Gastroesophageal sphincter (tissue), 4 donors: ENCODE data around the gene MRPS25. TPM values are rescaled to one million over a fixed set of nuclear protein-coding genes. Genes with fewer than 3 reads are reported as not detected.
A peak's percentile ranks its signal among the peaks of the same experiment; 100 is the strongest.

ENCODE experiments used
- ATAC-seq: fragments of 150-250 bp; one replicate; pipeline ENCODE4 v1.9.1; 2016; ENCODE audit warnings: mild to moderate bottlenecking, moderate library complexity
- H3K27ac ChIP-seq, 4 donors: fragments of 200-600 bp; sonication (generic) in 3 of 4; 1 replicate in 3 of 4; 2 replicates in 1 of 4; pipeline ENCODE4 v1.5.1; 2016 to 2019
- H3K27me3 ChIP-seq: fragments of 200-600 bp; sonication (generic); one replicate; pipeline ENCODE4 v1.5.1; 2019
- H3K36me3 ChIP-seq, 2 donors: fragments of 200-600 bp; sonication (generic); one replicate each; pipeline ENCODE4 v1.5.1; 2019; ENCODE audit warnings: control low read depth in 1 of 2
- H3K4me1 ChIP-seq, 3 donors: fragments of 200-600 bp; sonication (generic); 1 replicate in 2 of 3; 2 replicates in 1 of 3; pipeline ENCODE4 v1.5.1; 2016 to 2019; ENCODE audit warnings: control low read depth in 2 of 3
- H3K4me3 ChIP-seq, 2 donors: fragments of 200-600 bp; sonication (generic); one replicate each; pipeline ENCODE4 v1.5.1; 2019; ENCODE audit warnings: mild to moderate bottlenecking in 1 of 2, moderate library complexity in 1 of 2
- H3K9me3 ChIP-seq, 3 donors: fragments of 200-600 bp; sonication (generic); one replicate each; pipeline ENCODE4 v1.5.1; 2017 to 2019; ENCODE audit warnings: control low read depth in 2 of 3
- EP300 ChIP-seq: sonication (generic); formaldehyde crosslinking; IDR thresholded peaks from one replicate; pipeline ENCODE4 v1.6.1; 2017; ENCODE audit warnings: antibody characterized with exemption, mild to moderate bottlenecking
- POLR2A ChIP-seq, 2 donors: fragments of 450-650 bp; IDR thresholded peaks; one replicate each; pipeline ENCODE4 v1.6.1; 2017; ENCODE audit warnings: antibody characterized with exemption in 2 of 2, mild to moderate bottlenecking in 2 of 2, moderate library complexity in 1 of 2
- POLR2AphosphoS5 ChIP-seq: sonication (generic); formaldehyde crosslinking; IDR thresholded peaks from one replicate; pipeline ENCODE4 v1.6.1; 2017; ENCODE audit warnings: antibody characterized with exemption
- WGBS, 2 donors: methylation state at CpG; one replicate each; pipeline ENCODE4 v1.1.5; 2018; ENCODE audit warnings: low coverage in 1 of 2; 5-methylcytosine and 5-hydroxymethylcytosine counted together
- total RNA-seq, 4 donors: library from RNA; depleted of rRNA; stranded (reverse); fragments of >200 nt; gene quantifications; one replicate each; pipeline ENCODE4 v1.1.0, GENCODE V29; 2016
- TF ChIP-seq, protein P1 (sequence below), 4 experiments: fragments of 200-600 bp in 2 of 4; fragments of 450-650 bp in 2 of 4; sonication (generic) in 1 of 4; IDR thresholded peaks; one replicate each; pipeline ENCODE4 v1.5.1; 2017 to 2019; ENCODE audit warnings: antibody characterized with exemption in 4 of 4, mild to moderate bottlenecking in 2 of 4, moderate library complexity in 2 of 4

The MRPS25 gene
- total RNA-seq, 4 donors from 2014 or later: 17.6 to 32.0 (median 27.9) TPM

DNA sequence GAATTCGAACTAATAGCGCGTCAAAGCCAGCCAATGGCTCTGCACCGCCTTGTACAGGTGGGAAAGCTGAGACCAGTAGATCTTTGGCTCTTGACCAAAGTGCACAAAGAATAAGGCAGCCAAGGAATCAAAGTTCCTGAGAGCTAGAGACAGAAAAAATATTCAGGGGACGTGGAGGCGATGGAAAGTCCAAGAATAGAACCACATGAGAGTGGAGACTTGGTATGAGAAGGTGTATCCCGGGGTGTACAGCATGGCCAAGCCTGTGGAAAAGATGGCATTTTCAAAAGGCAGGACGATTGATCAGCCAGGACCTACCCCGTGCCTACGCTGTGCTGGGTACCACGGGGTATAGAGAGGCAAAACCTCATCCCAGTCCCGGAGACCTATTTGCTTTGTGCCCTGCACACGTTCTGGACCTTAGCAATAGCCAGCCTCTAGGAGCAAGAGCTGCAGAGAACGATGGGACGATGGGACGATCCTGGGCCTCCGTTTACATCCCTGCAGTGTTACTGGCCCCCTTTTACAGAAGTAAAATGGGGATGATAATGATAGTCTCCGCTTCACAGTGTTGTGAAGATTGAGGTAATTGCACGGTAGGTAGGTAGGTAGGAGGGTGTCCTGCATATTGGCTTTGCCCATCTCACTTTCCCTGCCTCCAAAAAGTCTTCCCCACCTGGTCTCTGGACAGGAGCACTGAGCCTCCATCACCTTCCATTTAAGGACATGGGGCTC is 34.4 kb upstream of the MRPS25 start:
- peak overlapping the region; percentile 55 to 91 (median 88) for H3K27ac ChIP-seq
- H3K4me3 ChIP-seq: peak overlapping the region; percentile 88 to 95
- 9 to 18% methylated on average over 9 to 17 of the region's 19 CpGs for WGBS, 2 donors
- peak; percentile 8 for ATAC-seq
- no peaks in the 10 kb centered on the region for H3K9me3 ChIP-seq
- H3K27me3 ChIP-seq: no peaks in the 10 kb centered on the region
- TF ChIP-seq POLR2AphosphoS5 (no peak), POLR2A (IDR thresholded peaks at IDR 0.05) (no peak), EP300 (no peak)
- TF ChIP-seq, protein P1, sequence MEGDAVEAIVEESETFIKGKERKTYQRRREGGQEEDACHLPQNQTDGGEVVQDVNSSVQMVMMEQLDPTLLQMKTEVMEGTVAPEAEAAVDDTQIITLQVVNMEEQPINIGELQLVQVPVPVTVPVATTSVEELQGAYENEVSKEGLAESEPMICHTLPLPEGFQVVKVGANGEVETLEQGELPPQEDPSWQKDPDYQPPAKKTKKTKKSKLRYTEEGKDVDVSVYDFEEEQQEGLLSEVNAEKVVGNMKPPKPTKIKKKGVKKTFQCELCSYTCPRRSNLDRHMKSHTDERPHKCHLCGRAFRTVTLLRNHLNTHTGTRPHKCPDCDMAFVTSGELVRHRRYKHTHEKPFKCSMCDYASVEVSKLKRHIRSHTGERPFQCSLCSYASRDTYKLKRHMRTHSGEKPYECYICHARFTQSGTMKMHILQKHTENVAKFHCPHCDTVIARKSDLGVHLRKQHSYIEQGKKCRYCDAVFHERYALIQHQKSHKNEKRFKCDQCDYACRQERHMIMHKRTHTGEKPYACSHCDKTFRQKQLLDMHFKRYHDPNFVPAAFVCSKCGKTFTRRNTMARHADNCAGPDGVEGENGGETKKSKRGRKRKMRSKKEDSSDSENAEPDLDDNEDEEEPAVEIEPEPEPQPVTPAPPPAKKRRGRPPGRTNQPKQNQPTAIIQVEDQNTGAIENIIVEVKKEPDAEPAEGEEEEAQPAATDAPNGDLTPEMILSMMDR (IDR thresholded peaks at IDR 0.05): no peak
- H3K4me1 ChIP-seq: peaks cover 0 to 58% (median 6%) of the 10 kb centered on the region in 3 donors
- H3K36me3 ChIP-seq: peaks cover 0 to 22% of the 10 kb centered on the region in 2 donors

DNA sequence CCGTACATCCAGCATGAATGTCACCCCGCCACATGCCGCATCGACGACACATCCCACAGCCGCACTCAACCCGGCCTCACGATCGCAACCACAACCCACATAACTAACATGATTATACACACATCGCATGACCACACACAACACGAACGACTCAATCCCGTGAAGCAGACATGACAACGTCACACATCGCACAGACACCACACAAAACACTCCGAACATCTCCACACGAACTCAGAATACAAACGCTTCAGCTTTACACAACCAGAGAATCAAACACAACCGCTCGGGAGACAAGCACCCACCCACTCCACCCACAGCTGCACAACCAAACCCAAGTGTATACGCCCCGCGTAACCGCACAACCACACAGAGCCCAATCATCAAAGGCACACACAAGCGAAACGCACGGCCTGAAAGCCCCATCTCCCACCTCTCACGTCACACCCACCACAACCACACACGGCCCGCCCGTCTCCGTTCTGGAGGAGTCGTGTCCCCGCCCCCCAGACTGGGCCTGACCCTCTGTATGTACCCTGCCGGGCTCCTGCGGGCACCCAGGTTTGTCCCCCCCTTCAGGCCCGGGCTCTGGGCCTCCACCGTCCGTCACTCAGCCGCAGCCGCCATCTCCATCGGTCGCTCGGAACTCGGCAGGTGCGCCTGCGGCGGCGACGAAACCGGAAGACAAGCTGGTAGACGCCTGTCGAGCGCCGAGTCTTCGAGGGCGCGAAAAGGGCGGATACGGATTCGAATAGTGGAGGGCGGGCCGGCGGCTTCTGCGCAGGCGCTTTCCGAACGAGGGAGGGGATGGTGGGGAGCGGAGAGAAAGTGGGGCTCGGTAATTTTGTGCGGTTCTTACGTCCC is 33.6 kb upstream of the MRPS25 start, which contains the start of gene RBSN:
RBSN (minus strand) TSS at position 646 of the 861 bp plus-strand sequence. CDS start 3,028 bp downstream, outside the sequence.
- 0 to 3% methylated on average over 11 to 16 of the region's 72 CpGs for WGBS, 2 donors
- peak; percentile 87 for ATAC-seq
- H3K36me3 ChIP-seq: peaks cover 0 to 30% of the 10 kb centered on the region in 2 donors
- H3K27ac ChIP-seq: peak within 1 kb of the TSS; percentile 55 to 91 (median 88)
- H3K27me3 ChIP-seq: no peaks in the 10 kb centered on the region
- H3K4me1 ChIP-seq: peaks cover 0 to 58% (median 6%) of the 10 kb centered on the region in 3 donors
- peak within 1 kb of the TSS; percentile 88 to 95 for H3K4me3 ChIP-seq
- no peaks in the 10 kb centered on the region for H3K9me3 ChIP-seq
- TF ChIP-seq POLR2A (IDR thresholded peaks at IDR 0.05): peak; percentile 73 to 85
- TF ChIP-seq, protein P1 (IDR thresholded peaks at IDR 0.05): no peak
- TF ChIP-seq EP300: no peak
- peak; percentile 83 for TF ChIP-seq POLR2AphosphoS5

DNA sequence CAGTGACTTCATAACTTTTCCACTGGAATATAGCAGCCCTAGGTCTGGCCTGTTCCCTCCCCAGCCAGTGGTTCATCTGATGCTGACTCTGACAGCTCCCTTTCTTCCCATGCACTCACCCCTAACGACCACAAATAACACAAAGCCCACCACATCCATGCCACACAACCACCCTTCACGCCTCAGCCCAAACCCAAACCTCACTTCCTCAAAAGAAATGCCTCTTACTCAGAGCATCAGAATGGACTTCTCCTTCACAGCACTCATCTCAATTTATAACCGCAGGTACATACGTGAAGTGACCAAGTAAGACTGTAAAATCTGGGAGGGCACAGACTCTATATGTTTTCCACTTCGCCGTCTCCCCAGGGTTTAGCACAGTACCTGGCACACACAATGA is 32.8 kb upstream of the MRPS25 start:
- peak overlapping the region in 3 of 4 donors; percentile 14 to 91 (median 87) for H3K27ac ChIP-seq
- WGBS, 2 donors: 39 to 54% methylated on average over 6 of the region's 6 CpGs
- H3K27me3 ChIP-seq: no peaks in the 10 kb centered on the region
- no peak for ATAC-seq
- no peaks in the 10 kb centered on the region for H3K9me3 ChIP-seq
- TF ChIP-seq POLR2AphosphoS5 (no peak), EP300 (no peak), POLR2A (IDR thresholded peaks at IDR 0.05) (no peak)
- TF ChIP-seq, protein P1 (IDR thresholded peaks at IDR 0.05): no peak
- peaks cover 0 to 50% (median 6%) of the 10 kb centered on the region in 3 donors for H3K4me1 ChIP-seq
- peak overlapping the region in 1 of 2 donors; percentile 95 for H3K4me3 ChIP-seq
- H3K36me3 ChIP-seq: peaks cover 0 to 39% of the 10 kb centered on the region in 2 donors

DNA sequence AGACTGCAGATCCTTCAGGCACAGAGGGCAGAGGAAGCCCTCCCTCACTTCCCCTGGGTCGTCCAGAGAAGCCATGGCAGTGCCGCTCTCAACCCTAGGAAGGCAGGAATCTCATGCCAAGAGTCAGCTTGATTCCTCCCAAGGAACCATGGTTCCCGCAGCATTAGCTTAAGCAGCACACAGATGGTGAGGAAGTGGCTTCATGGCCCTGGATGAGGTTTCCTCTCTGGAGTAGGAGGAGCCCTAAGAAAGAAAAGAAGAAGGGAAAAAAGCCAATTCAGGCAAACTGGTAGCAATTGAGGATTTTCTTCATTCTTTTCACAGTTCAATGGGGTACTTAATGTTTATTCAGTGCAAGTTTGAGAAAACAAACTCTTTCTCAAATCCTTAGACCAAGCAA is 30.9 kb upstream of the MRPS25 start:
- Histone ChIP-seq H3K9me3 (no peaks in the 10 kb centered on the region), H3K27me3 (no peaks in the 10 kb centered on the region), H3K4me3 (no peak overlapping the region), H3K27ac (no peak overlapping the region), H3K4me1 (peaks cover 0 to 34% (median 6%) of the 10 kb centered on the region in 3 donors), H3K36me3 (peaks cover 0 to 54% of the 10 kb centered on the region in 2 donors)
- WGBS, 2 donors: 83% methylated on average over 2 of the region's 3 CpGs; no CpG with 5 or more reads in 1 of the 2 donors
- no peak for ATAC-seq
- TF ChIP-seq POLR2AphosphoS5 (no peak), EP300 (no peak)

DNA sequence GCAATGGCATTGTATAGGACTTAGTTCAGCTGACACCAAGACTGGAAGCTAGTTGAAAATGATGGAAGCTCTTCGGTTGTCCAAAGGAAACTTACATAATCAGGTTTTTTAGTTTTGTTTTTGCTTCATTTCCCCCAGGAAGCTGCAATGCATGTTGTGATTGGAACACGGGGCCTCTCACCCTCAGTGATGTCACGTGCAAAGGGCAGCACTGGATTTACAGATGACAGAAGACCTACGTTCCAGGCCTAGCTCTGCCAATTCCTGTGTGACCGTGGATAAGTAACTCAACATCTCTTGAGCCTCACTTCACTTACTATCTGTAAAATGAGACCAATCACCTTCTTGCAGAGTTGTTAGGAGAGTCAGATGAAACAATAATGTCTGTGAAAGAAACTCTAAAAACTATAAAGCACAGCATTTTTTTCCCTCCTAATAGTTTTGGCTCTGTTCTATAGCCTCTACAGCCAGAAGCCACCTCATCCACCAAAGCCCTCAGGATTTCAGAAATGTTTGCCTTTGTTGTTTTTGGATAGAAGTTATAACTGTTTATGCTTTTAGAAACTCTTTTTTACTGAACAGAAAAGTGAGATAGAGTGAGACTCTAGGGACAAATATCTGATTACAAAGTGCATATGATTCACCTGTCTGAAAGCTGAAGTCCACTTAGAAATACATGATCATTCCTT is 29.2 kb upstream of the MRPS25 start:
- H3K4me1 ChIP-seq: peaks cover 0 to 21% (median 6%) of the 10 kb centered on the region in 3 donors
- peaks cover 0 to 66% of the 10 kb centered on the region in 2 donors for H3K36me3 ChIP-seq
- ATAC-seq: no peak
- no peak overlapping the region for H3K4me3 ChIP-seq
- no peak for TF ChIP-seq POLR2A (IDR thresholded peaks at IDR 0.05)
- TF ChIP-seq, protein P1 (IDR thresholded peaks at IDR 0.05): no peak
- TF ChIP-seq EP300: no peak
- WGBS, 2 donors: 69 to 76% methylated on average over 5 of the region's 5 CpGs
- H3K27ac ChIP-seq: no peak overlapping the region
- H3K9me3 ChIP-seq: no peaks in the 10 kb centered on the region
- H3K27me3 ChIP-seq: no peaks in the 10 kb centered on the region
